H1 (cell line): Measurements from ENCODE around the gene GMCL2. TPM values are rescaled to one million over a fixed set of nuclear protein-coding genes. Genes with fewer than 3 reads are reported as not detected.

Source experiments
- EGR1 ChIP-seq: IDR thresholded peaks from 2 replicates; pipeline ENCODE4 v1.6.1; 2011; ENCODE audit warnings: low read depth, low read length, borderline replicate concordance
- GTF2F1 ChIP-seq: IDR thresholded peaks from 2 replicates; pipeline ENCODE4 v1.6.1; 2012; ENCODE audit warnings: low read depth, low read length, improper control_type of control experiment, borderline replicate concordance
- NRF1 ChIP-seq: IDR thresholded peaks from 2 replicates; pipeline ENCODE4 v1.6.1; 2011; ENCODE audit warnings: mild to moderate bottlenecking, low read depth, low read length, improper control_type of control experiment
- POLR2A ChIP-seq, 2 experiments: IDR thresholded peaks; 1 replicate in 1 of 2; 2 replicates in 1 of 2; pipeline ENCODE4 v1.6.1; 2011; ENCODE audit warnings: low read depth in 2 of 2, low read length in 2 of 2, mild to moderate bottlenecking in 2 of 2; ENCODE audit errors: control extremely low read depth in 1 of 2
- POLR2AphosphoS5 ChIP-seq: IDR thresholded peaks from 2 replicates; pipeline ENCODE4 v1.6.1; 2011; ENCODE audit warnings: low read depth, low read length
- SUZ12 ChIP-seq: fragments of 200-600 bp; sonication (generic); IDR thresholded peaks from 2 replicates; pipeline ENCODE4 v1.6.1; 2012; ENCODE audit warnings: mild to moderate bottlenecking, inconsistent platforms, low read length, moderate library complexity, mixed read lengths
- TBP ChIP-seq: IDR thresholded peaks from 2 replicates; pipeline ENCODE4 v1.6.1; 2011; ENCODE audit warnings: low read depth, low read length, improper control_type of control experiment
- polyA plus RNA-seq, 7 experiments: library from polyadenylated mRNA; depleted of rRNA in 3 of 7; stranded (reverse) in 5 of 7; unstranded in 2 of 7; fragments of >200 nt in 5 of 7; fragments of 200-250 nt in 2 of 7; gene quantifications; 1 replicate in 5 of 7; 2 replicates in 1 of 7; 4 replicates in 1 of 7; pipeline versions ENCODE4 v1.2.1 to v1.2.3, GENCODE V29; 2011 to 2013; ENCODE audit warnings: missing spikeins in 2 of 7, mixed read lengths in 2 of 7
- total RNA-seq: library from RNA; stranded (reverse); fragmentation: NEBNext Ultra II Directional; extraction: Animal tissue kit (Norgen Biotek cat#: 25700); gene quantifications from 2 replicates; pipeline ENCODE4 v1.2.1, GENCODE V29; 2021

GMCL2 gene
- total and polyA plus RNA-seq, 2 of the 8 experiments (the other 6 are each of a cell fraction or from before 2014, with no cell fraction given) = 0.13 TPM; not detected in 1

- peak; percentile 53 for TF ChIP-seq POLR2AphosphoS5
- no peak for TF ChIP-seq GTF2F1
- TF ChIP-seq SUZ12 = no peak
- TF ChIP-seq EGR1 = peak; percentile 97
- no peak for TF ChIP-seq TBP
- TF ChIP-seq POLR2A (IDR thresholded peaks at IDR 0.05; ENCODE audit: control extremely low read depth in 1 of 2, low read depth in 2 of 2, low read length in 2 of 2) = peak; percentile 35 to 36; a peak in 2 of 3 replicates
- no peak for TF ChIP-seq NRF1
These were observed 18.0 kb upstream of the GMCL2 start (continued) for GRCh38 chr5:178204935-178205748.
